ENCODE measurements around the gene SLC7A5. TPM values are rescaled to one million over a fixed set of nuclear protein-coding genes. Genes with fewer than 3 reads are reported as not detected.
A peak's percentile ranks its signal among the peaks of the same experiment; 100 is the strongest.

Gene SLC7A5
- total RNA-seq, 8 experiments from 2014 or later: 15.5 to 129 (median 51.1) TPM

GRCh38 chr16:87845807-87846619 is 23.3 kb downstream of the SLC7A5 start:
- 70 to 100% (median 95%) methylated on average over 2 to 11 of the region's 31 CpGs; no CpG with 5 or more reads in 4 of the 10 experiments for WGBS, 10 experiments
- no peak overlapping the region for H3K27ac ChIP-seq
- in situ Hi-C loops (cut with MboI; ENCODE audit: low pct_unique_long_range_greater_than_20kb in 2 of 9, low sequenced_read_pairs in 9 of 9, unreplicated experiment in 9 of 9): no loop called here
- peaks cover 43 to 45% of the 10 kb centered on the region in 2 donors for H3K4me1 ChIP-seq (replicated peaks in 1 of 2)
- no peak overlapping the region for H3K4me3 ChIP-seq
- no peak for ATAC-seq (replicated peaks in 6 of 8)

GRCh38 chr16:87845213-87845612 is 24.1 kb downstream of the SLC7A5 start:
- peak overlapping the region in 1 of 2 donors; percentile 81 for H3K27ac ChIP-seq

GRCh38 chr16:87844809-87845208 is 24.5 kb downstream of the SLC7A5 start:
- in situ Hi-C loops (cut with MboI; ENCODE audit: low pct_unique_long_range_greater_than_20kb in 2 of 9, low sequenced_read_pairs in 9 of 9, unreplicated experiment in 9 of 9): no loop called here
- 100% methylated on average over 1 to 2 of the region's 13 CpGs; no CpG with 5 or more reads in 8 of the 10 experiments for WGBS, 10 experiments
- ATAC-seq (replicated peaks in 6 of 8): peak in 2 of 8 experiments; percentile 1 to 4
- no peak overlapping the region for H3K4me3 ChIP-seq
- H3K4me1 ChIP-seq (replicated peaks in 1 of 2): peaks cover 35 to 36% of the 10 kb centered on the region in 2 donors
- H3K27ac ChIP-seq: peak overlapping the region; percentile 57 to 81

More at GRCh38 chr16:87845213-87845612, 24.1 kb downstream of the SLC7A5 start:
- Histone ChIP-seq H3K4me1 (replicated peaks in 1 of 2) (peaks cover 39 to 40% of the 10 kb centered on the region in 2 donors), H3K4me3 (no peak overlapping the region)
- ATAC-seq (replicated peaks in 6 of 8): no peak
- in situ Hi-C loops (cut with MboI; ENCODE audit: low pct_unique_long_range_greater_than_20kb in 2 of 9, low sequenced_read_pairs in 9 of 9, unreplicated experiment in 9 of 9): no loop called here
- 100% methylated on average over 1 to 4 of the region's 13 CpGs; no CpG with 5 or more reads in 6 of the 10 experiments for WGBS, 10 experiments

DNA sequence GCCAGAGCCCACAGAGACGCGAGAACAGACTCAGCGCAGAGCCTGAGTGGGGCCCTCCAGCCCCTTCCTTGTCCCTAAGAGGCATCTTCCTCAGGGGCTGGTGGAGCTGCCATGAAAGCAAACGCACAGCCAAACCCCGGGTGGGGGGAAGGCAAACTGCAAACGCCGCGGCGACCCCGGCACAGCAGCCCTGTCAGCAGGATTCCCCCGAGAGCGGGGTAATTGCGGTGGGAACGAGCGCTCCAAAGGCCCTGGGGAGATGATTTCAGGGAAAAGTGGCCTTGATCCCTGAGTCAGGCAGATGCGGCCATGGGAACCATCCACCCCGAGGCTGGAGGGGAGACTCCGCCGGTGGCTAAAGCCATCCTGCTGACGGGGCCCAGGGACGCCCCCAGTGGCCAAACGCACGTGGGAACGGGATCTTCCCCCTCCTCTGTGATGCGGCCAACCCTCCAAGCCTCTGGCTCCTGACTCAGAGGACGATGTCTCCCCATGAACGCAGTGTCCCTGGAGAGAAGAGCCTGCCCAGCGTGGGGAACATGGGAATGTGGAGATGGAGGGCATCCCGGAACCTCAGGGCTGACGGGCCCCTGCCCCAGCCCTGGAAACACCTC is 25.1 kb downstream of the SLC7A5 start:
- WGBS, 10 experiments: 40% methylated on average over 1 of the region's 30 CpGs; no CpG with 5 or more reads in 9 of the 10 experiments
- Histone ChIP-seq H3K27ac (peak overlapping the region; percentile 57 to 81), H3K4me1 (replicated peaks in 1 of 2) (peaks cover 34 to 35% of the 10 kb centered on the region in 2 donors), H3K4me3 (no peak overlapping the region)
- in situ Hi-C loops (cut with MboI; ENCODE audit: low pct_unique_long_range_greater_than_20kb in 2 of 9, low sequenced_read_pairs in 9 of 9, unreplicated experiment in 9 of 9): no loop called here
- peak in 6 of 8 experiments; percentile 11 to 79 (median 64) for ATAC-seq (replicated peaks in 6 of 8)

DNA sequence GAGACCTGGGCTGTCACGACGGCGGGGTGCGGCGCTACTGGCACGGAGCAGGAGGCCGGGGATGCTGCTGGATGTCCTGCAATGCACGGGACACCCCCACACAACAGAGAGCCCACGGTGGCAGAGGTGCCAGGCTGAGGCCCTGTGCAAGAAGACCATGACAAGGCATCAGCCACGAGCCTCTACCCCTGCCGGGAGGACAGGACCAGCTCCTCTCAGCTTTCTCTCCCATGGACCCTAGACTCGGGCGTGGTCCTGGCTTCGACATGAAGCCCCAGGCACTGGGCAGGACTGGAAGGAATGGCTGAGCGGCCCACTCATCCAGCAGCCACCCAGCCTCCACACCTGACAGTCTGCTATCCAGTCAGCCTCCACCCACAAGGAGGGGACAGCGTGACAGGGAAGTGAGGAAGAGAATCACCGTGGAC is 25.6 kb downstream of the SLC7A5 start:
- H3K4me1 ChIP-seq (replicated peaks in 1 of 2): peaks cover 34 to 35% of the 10 kb centered on the region in 2 donors
- 73 to 100% (median 85%) methylated on average over 2 to 5 of the region's 17 CpGs; no CpG with 5 or more reads in 6 of the 10 experiments for WGBS, 10 experiments
- in situ Hi-C loops (cut with MboI; ENCODE audit: low pct_unique_long_range_greater_than_20kb in 2 of 9, low sequenced_read_pairs in 9 of 9, unreplicated experiment in 9 of 9): no loop called here
- peak overlapping the region; percentile 57 to 81 for H3K27ac ChIP-seq
- ATAC-seq (replicated peaks in 6 of 8): peak in 2 of 8 experiments; percentile 16 to 24
- H3K4me3 ChIP-seq: no peak overlapping the region

GRCh38 chr16:87842209-87842869 is 27.0 kb downstream of the SLC7A5 start:
- Histone ChIP-seq H3K4me3 (no peak overlapping the region), H3K4me1 (replicated peaks in 1 of 2) (peaks cover 20 to 23% of the 10 kb centered on the region in 2 donors), H3K27ac (no peak overlapping the region)
- 68 to 100% (median 91%) methylated on average over 2 to 10 of the region's 17 CpGs; no CpG with 5 or more reads in 3 of the 10 experiments for WGBS, 10 experiments
- ATAC-seq (replicated peaks in 6 of 8): no peak
- in situ Hi-C loops (cut with MboI; ENCODE audit: low pct_unique_long_range_greater_than_20kb in 2 of 9, low sequenced_read_pairs in 9 of 9, unreplicated experiment in 9 of 9): no loop called here

- ATAC-seq (replicated peaks in 6 of 8): no peak
- 70 to 100% (median 97%) methylated on average over 1 to 10 of the region's 22 CpGs; no CpG with 5 or more reads in 1 of the 10 experiments for WGBS, 10 experiments
- H3K4me3 ChIP-seq: no peak overlapping the region
- peaks cover 20 to 23% of the 10 kb centered on the region in 2 donors for H3K4me1 ChIP-seq (replicated peaks in 1 of 2)
- H3K27ac ChIP-seq: no peak overlapping the region
- in situ Hi-C loops (cut with MboI; ENCODE audit: low pct_unique_long_range_greater_than_20kb in 2 of 9, low sequenced_read_pairs in 9 of 9, unreplicated experiment in 9 of 9): no loop called here
These were observed 27.7 kb downstream of the SLC7A5 start for GRCh38 chr16:87841340-87842208.

DNA sequence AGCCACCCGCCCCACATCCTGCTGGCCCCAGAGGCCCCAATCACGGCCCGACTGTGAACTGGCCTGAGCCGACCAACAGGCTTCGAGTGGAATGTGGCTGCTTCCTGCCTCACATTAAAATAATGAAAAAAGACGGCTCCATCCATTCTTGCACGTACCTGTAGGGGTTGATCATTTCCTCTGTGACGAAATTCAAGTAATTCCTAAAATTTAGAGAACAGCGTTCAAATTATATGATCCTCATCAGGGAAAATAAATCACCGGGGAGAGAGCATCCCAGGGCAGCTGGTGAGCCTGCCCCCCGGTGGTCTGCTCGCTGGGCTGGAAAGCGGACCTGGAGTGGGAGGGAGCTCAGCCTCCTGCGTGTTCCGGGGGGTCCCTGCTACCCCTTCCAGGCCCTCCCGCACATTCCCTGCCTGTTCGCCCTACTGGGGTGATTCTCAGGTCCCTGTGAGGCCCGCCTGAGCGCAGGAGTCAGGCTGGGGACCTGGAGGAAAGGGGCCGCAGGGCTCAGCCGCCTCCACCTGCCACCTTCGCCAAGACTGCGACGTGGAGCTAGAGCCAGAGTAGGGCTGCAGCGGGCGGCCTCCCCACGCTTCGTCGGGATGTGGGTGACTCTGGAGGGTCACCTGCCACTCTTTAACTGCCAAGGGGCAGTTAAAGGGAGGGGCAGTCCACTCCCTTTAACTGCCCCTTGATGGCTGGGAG is 28.9 kb downstream of the SLC7A5 start:
- ATAC-seq (replicated peaks in 6 of 8): no peak
- in situ Hi-C loops (cut with MboI; ENCODE audit: low pct_unique_long_range_greater_than_20kb in 2 of 9, low sequenced_read_pairs in 9 of 9, unreplicated experiment in 9 of 9): no loop called here
- no peak overlapping the region for H3K27ac ChIP-seq

GRCh38 chr16:87839542-87840270 is 29.6 kb downstream of the SLC7A5 start:
- Histone ChIP-seq H3K27ac (no peak overlapping the region), H3K4me1 (replicated peaks in 1 of 2) (peaks cover 17 to 26% of the 10 kb centered on the region in 2 donors), H3K4me3 (no peak overlapping the region)
- 81 to 100% (median 96%) methylated on average over 4 to 10 of the region's 34 CpGs; no CpG with 5 or more reads in 5 of the 10 experiments for WGBS, 10 experiments
- in situ Hi-C loops (cut with MboI; ENCODE audit: low pct_unique_long_range_greater_than_20kb in 2 of 9, low sequenced_read_pairs in 9 of 9, unreplicated experiment in 9 of 9): no loop called here
- no peak for ATAC-seq (replicated peaks in 6 of 8)

More for the DNA sequence above, 28.9 kb downstream of the SLC7A5 start:
- Histone ChIP-seq H3K4me1 (replicated peaks in 1 of 2) (peaks cover 20 to 23% of the 10 kb centered on the region in 2 donors), H3K4me3 (no peak overlapping the region)
- 90 to 100% (median 96%) methylated on average over 1 to 19 of the region's 29 CpGs; no CpG with 5 or more reads in 3 of the 10 experiments for WGBS, 10 experiments

DNA sequence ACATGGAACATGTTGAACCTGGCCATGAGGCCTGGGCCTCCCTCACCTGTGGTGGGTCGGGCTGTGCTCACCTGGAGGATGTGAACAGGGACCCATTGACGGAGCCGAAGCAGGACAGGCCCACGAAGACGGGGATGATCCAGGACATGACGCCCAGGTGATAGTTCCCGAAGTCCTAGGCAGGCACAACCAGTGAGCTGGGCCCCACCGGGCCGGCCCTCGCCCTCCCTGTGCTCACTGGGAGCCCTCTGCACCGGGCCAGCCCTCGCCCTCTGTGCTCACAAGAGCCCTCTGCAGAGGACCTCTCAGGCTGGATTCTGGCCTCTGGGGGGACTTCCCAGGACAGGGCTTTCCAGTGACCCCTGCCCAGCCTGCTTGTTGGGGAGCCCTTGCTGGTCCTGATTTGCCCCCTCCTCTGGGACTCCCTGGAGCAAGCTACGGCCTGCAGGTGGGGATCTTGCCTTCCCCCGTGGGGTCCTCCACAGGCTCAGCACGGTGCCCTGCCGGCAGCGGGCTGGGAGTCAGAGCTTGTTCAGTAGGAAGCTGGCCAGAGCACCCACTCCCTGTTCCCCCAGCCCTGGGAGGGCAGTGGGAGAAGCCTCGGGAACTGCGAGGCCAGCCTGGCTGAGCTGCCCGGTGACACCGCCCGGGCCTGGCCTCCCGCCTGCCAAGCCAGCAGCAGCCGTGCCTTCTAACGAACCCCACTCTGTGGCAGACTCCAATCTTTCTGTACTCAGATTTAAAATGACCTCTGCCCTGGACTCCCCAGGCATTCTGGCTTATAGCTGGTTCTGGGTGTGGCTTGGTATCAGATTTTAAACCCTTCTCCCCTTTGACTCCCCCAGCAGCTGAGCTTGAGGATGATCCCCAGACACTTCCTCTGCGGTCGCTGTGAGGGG is 30.4 kb downstream of the SLC7A5 start:
- H3K27ac ChIP-seq: no peak overlapping the region
- no peak overlapping the region for H3K4me3 ChIP-seq
- H3K4me1 ChIP-seq (replicated peaks in 1 of 2): peaks cover 9 to 18% of the 10 kb centered on the region in 2 donors
- in situ Hi-C loops (cut with MboI; ENCODE audit: low pct_unique_long_range_greater_than_20kb in 2 of 9, low sequenced_read_pairs in 9 of 9, unreplicated experiment in 9 of 9): no loop called here
- 90 to 97% (median 92%) methylated on average over 2 to 9 of the region's 27 CpGs; no CpG with 5 or more reads in 4 of the 10 experiments for WGBS, 10 experiments
- no peak for ATAC-seq (replicated peaks in 6 of 8)

Data from motor neuron (in vitro differentiated cells).